ENCODE measurements around the gene SLC2A1.

- TF ChIP-seq CTCF (IDR thresholded peaks at IDR 0.05; ENCODE audit: poor library complexity) (no peak), EZH2 (IDR thresholded peaks at IDR 0.05; ENCODE audit: borderline replicate concordance) (no peak)
Observed at GRCh38 chr1:42999308-42999707, 40.6 kb upstream of the SLC2A1 start.
